Erythroblast (primary cell): ENCODE measurements around the gene ZSCAN5A.

ENCODE experiments used
- GATA1 ChIP-seq: IDR thresholded peaks from 2 replicates; pipeline ENCODE4 v1.6.1; 2011; ENCODE audit warnings: low read depth, mild to moderate bottlenecking, control low read depth, low read length, moderate library complexity
- POLR2A ChIP-seq: IDR thresholded peaks from 2 replicates; pipeline ENCODE4 v1.6.1; 2011; ENCODE audit warnings: mild to moderate bottlenecking, low read length

DNA sequence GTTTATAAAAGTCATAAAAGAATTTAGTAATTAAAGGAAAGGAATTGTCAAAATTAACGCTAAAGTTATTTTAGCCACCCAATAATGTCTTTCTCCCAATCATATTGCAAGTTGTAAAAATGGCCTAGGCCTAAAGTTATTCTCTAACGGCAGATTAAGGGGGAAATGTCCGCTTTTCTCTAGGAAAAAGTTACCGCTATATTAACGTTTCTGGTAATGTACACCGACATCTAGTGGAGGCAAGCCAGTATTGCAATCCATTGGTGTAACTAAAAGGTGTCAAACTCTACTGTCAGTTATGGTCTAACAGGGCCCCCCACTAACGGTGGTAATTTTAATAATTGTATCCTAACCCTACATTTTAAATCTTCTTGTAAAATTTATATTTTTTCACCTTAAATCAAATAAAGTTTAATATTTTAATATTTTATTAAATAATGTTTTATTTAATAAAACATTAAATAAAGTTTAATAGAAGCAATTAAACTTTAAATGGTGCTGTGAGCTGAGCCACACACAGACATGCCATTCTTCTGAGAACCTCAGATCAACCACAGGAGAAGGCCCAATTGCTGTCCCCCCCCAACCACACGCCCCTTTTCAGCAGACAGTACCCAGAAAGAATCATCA lies 35.9 kb upstream of the ZSCAN5A start:
- TF ChIP-seq POLR2A (no peak), GATA1 (no peak)
